ENCODE data around the gene MARCO.

MARCO gene

GRCh38 chr2:118936306-118936705 is 5.7 kb upstream of the MARCO start:
- no peaks in the 10 kb centered on the region for H3K36me3 ChIP-seq (ENCODE audit: control insufficient read depth, insufficient read depth, low read length)
- no peaks in the 10 kb centered on the region for H3K27me3 ChIP-seq (replicated peaks; ENCODE audit: control insufficient read depth, insufficient read depth, low read length)
- DNase-seq (ENCODE audit: extremely low read depth, insufficient read length), result no peak
- no peak overlapping the region for H3K4me3 ChIP-seq (replicated peaks; ENCODE audit: low read depth, low read length)
- no peak for TF ChIP-seq CTCF (IDR thresholded peaks at IDR 0.05; ENCODE audit: insufficient read depth, low read length, poor library complexity, severe bottlenecking)

GRCh38 chr2:118936936-118937335 is 5.1 kb upstream of the MARCO start:
- Histone ChIP-seq H3K4me3 (replicated peaks; ENCODE audit: low read depth, low read length) (no peak overlapping the region), H3K36me3 (ENCODE audit: control insufficient read depth, insufficient read depth, low read length) (no peaks in the 10 kb centered on the region), H3K27me3 (replicated peaks; ENCODE audit: control insufficient read depth, insufficient read depth, low read length) (no peaks in the 10 kb centered on the region)
- TF ChIP-seq CTCF (IDR thresholded peaks at IDR 0.05; ENCODE audit: insufficient read depth, low read length, poor library complexity, severe bottlenecking), result no peak
- DNase-seq (ENCODE audit: extremely low read depth, insufficient read length), result no peak

- no peak for DNase-seq (ENCODE audit: extremely low read depth, insufficient read length)
- Histone ChIP-seq H3K27me3 (replicated peaks; ENCODE audit: control insufficient read depth, insufficient read depth, low read length) (no peaks in the 10 kb centered on the region), H3K36me3 (ENCODE audit: control insufficient read depth, insufficient read depth, low read length) (no peaks in the 10 kb centered on the region), H3K4me3 (replicated peaks; ENCODE audit: low read depth, low read length) (no peak overlapping the region)
- no peak for TF ChIP-seq CTCF (IDR thresholded peaks at IDR 0.05; ENCODE audit: insufficient read depth, low read length, poor library complexity, severe bottlenecking)
Measured at GRCh38 chr2:118937817-118938216, 4.2 kb upstream of the MARCO start.

- no peak overlapping the region for H3K4me3 ChIP-seq (replicated peaks; ENCODE audit: low read depth, low read length)
- no peaks in the 10 kb centered on the region for H3K36me3 ChIP-seq (ENCODE audit: control insufficient read depth, insufficient read depth, low read length)
- no peaks in the 10 kb centered on the region for H3K27me3 ChIP-seq (replicated peaks; ENCODE audit: control insufficient read depth, insufficient read depth, low read length)
- DNase-seq (ENCODE audit: extremely low read depth, insufficient read length), result no peak
- no peak for TF ChIP-seq CTCF (IDR thresholded peaks at IDR 0.05; ENCODE audit: insufficient read depth, low read length, poor library complexity, severe bottlenecking)
Measured at GRCh38 chr2:118939994-118940393, 2.0 kb upstream of the MARCO start.

GRCh38 chr2:118940486-118941120 is 1.4 kb upstream of the MARCO start:
- Histone ChIP-seq H3K27me3 (replicated peaks; ENCODE audit: control insufficient read depth, insufficient read depth, low read length) (no peaks in the 10 kb centered on the region), H3K4me3 (replicated peaks; ENCODE audit: low read depth, low read length) (no peak overlapping the region), H3K36me3 (ENCODE audit: control insufficient read depth, insufficient read depth, low read length) (no peaks in the 10 kb centered on the region)
- no peak for DNase-seq (ENCODE audit: extremely low read depth, insufficient read length)
- no peak for TF ChIP-seq CTCF (IDR thresholded peaks at IDR 0.05; ENCODE audit: insufficient read depth, low read length, poor library complexity, severe bottlenecking)

GRCh38 chr2:118943286-118943685 is 1.3 kb downstream of the MARCO start:
- H3K4me3 ChIP-seq (replicated peaks; ENCODE audit: low read depth, low read length), result no peak overlapping the region
- TF ChIP-seq CTCF (IDR thresholded peaks at IDR 0.05; ENCODE audit: insufficient read depth, low read length, poor library complexity, severe bottlenecking), result no peak
- no peak for DNase-seq (ENCODE audit: extremely low read depth, insufficient read length)
- no peaks in the 10 kb centered on the region for H3K27me3 ChIP-seq (replicated peaks; ENCODE audit: control insufficient read depth, insufficient read depth, low read length)
- H3K36me3 ChIP-seq (ENCODE audit: control insufficient read depth, insufficient read depth, low read length), result no peaks in the 10 kb centered on the region

Data from GM06990 (cell line).